ENCODE results near the gene AZU1.
"Not testable (repeated sequence)": the region's sequence is repeated elsewhere in the genome, so short reads cannot be mapped to it uniquely, and the experiment has no call there.

The AZU1 gene

DNA sequence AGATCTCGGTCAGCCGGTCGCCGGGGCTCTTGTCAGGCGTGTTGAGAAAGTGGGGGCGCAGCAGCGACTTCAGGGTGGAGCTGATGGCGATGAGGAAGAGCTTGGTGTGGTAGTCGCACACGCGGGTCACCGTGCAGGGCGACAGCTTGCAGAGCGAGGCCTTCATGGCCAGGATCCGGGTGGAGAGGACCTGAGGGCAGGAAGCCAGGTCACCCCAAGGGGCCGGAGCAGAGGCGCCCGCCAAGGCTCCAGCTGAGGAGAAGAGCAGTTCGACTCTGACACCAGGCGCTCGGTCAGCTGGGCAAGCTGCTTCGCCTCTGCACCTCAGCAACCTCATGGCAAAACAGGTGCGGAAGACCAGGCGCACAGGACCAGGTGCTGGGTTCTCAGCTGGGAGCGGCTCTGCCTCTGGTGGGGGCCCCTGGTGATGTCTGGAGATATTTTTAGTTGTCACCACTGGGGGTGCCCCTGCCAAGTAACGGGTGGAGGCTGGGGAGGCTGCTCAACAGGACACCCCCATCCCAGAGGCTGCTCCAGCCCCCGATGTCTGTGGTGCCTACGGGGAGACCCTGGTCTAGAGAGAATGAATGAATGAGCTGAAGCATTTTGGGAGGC is 47.7 kb downstream of the AZU1 start:
- no peak for DNase-seq

DNA sequence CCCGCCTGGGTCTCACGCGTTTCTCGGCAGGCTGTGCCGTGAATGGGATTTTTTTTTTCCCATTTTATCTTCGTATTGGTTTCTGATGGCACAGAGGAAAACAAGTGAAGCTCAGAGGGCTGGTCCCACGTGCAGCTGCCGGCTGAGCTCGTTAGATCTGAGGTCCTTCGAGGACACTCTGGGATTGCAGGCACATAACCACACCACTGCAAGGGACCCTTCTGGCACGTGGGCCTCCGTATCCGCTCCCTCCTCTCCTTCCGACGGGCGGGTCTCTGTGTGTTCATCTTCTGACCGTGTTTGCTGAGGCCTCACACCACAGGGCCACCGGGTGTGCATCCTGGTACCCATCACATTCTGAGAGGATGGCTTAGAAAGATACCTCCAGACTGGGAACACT is 48.5 kb downstream of the AZU1 start:
- DNase-seq = no peak

DNA sequence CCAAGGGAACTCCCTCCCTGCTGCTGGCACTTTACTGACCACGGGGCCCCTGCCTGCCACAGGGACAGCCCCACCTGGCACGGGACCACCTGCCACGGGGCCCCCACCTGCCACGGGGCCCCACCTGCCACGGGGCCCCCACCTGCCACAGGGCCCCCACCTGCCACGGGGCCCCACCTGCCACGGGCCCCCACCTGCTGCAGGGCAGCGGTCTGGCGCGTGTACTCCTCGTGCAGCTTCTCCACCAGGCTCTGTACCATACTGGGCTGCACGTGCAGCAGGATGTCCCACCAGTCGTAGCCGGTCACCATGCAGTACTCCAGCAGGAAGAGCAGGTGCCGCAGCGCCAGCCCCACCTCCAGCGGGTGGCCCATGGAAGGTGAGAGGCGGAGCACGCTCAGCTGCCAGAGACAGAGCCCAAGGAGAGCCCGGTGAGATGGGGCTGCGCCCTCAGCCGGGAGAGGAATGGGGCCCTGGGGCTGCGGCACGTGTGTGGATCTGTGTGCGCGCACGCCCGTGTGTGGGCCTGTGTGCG is 49.2 kb downstream of the AZU1 start:
- no peak for DNase-seq

DNA sequence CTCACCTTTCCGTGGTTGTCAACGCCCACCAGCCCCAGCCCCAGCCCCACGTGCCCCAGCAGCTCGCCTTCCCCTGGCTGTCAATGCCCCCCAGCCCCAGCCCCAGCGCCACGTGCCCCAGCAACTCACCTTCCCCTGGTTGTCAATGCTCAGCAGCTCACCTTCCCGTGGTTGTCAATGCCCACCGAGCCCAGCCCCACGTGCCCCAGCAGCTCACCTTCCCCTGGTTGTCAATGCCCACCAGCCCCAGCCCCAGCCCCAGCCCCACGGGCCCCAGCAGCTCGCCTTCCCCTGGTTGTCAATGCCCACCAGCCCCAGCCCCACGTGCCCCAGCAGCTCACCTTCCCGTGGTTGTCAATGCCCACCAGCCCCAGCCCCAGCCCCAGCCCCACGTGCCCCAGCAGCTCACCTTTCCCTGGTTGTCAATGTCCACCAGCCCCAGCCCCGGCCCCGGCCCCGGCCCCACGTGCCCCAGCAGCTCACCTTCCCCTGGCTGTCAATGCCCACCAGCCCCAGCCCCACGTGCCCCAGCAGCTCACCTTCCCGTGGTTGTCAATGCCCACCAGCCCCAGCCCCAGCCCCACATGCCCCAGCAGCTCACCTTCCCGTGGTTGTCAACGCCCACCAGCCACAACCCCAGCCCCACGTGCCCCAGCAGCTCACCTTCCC is 50.5 kb downstream of the AZU1 start:
- DNase-seq = not testable (repeated sequence)

DNA sequence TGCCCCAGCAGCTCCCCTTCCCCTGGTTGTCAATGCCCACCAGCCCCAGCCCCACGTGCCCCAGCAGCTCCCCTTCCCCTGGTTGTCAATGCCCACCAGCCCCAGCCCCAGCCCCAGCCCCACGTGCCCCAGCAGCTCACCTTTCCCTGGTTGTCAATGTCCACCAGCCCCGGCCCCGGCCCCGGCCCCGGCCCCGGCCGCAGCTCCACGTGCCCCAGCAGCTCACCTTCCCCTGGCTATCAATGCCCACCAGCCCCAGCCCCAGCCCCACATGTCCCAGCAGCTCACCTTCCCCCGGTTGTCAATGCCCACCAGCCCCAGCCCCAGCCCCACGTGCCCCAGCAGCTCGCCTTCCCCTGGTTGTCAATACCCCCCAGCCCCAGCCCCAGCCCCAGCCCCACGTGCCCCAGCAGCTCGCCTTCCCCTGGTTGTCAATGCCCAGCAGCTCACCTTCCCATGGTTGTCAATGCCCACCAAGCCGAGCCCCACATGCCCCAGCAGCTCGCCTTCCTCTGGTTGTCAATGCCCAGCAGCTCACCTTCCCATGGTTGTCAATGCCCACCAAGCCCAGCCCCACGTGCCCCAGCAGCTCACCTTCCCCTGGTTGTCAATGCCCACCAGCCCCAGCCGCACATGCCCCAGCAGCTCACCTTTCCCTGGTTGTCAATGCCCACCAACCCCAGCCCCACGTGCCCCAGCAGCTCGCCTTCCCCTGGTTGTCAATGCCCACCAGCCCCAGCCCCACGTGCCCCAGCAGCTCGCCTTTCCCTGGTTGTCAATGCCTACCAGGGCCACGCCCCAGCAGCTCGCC is 51.3 kb downstream of the AZU1 start:
- not testable (repeated sequence) for DNase-seq

DNA sequence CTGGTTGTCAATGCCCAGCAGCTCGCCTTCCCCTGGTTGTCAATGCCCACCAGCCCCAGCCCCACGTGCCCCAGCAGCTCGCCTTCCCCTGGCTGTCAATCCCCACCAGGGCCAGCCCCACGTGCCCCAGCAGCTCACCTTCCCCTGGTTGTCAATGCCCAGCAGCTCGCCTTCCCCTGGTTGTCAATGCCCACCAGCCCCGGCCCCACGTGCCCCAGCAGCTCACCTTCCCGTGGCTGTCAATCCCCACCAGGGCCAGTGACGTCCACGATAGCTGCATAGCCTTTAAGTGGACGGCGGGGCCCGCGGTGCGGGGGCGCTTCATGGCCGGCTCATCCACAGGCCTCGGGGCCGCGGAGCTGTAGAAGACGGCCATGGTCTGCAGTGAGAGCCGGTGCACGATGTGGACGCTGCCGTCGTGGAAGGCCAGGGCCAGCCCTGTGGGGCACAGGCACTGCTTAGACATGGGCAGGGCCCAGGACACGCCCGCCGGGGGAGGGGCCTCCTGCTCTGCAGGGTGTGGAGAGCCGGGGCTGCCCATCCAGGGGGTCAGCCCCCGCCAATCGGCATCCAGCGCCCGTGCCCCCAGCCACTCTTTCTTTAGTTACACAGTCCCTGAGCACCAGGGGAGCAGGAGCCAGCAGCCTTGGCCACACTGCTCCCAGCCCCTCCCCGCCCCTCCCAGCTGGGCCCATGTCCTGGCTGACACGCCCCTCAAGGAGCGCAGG is 52.2 kb downstream of the AZU1 start:
- no peak for DNase-seq
